Hepatocyte (in vitro differentiated cells): Measurements from ENCODE around the gene TIGAR.

Experiments used
- EZH2 ChIP-seq: fragments of 200-600 bp; sonication (generic); IDR thresholded peaks from 2 replicates; pipeline ENCODE4 v1.6.1; 2016; ENCODE audit warnings: antibody characterized with exemption, mild to moderate bottlenecking, borderline replicate concordance
- EZH2phosphoT487 ChIP-seq: fragments of 200-600 bp; sonication (generic); IDR thresholded peaks from one replicate; pipeline ENCODE4 v1.6.1; 2018; ENCODE audit warnings: antibody characterized with exemption, mild to moderate bottlenecking, low read depth, moderate library complexity; ENCODE audit not compliant: unreplicated experiment, severe bottlenecking
- TF ChIP-seq, protein P1 (sequence below): fragments of 200-600 bp; sonication (generic); IDR thresholded peaks from 2 replicates; pipeline ENCODE4 v1.5.1; 2016; ENCODE audit warnings: antibody characterized with exemption, mild to moderate bottlenecking; ENCODE audit not compliant: poor library complexity

DNA sequence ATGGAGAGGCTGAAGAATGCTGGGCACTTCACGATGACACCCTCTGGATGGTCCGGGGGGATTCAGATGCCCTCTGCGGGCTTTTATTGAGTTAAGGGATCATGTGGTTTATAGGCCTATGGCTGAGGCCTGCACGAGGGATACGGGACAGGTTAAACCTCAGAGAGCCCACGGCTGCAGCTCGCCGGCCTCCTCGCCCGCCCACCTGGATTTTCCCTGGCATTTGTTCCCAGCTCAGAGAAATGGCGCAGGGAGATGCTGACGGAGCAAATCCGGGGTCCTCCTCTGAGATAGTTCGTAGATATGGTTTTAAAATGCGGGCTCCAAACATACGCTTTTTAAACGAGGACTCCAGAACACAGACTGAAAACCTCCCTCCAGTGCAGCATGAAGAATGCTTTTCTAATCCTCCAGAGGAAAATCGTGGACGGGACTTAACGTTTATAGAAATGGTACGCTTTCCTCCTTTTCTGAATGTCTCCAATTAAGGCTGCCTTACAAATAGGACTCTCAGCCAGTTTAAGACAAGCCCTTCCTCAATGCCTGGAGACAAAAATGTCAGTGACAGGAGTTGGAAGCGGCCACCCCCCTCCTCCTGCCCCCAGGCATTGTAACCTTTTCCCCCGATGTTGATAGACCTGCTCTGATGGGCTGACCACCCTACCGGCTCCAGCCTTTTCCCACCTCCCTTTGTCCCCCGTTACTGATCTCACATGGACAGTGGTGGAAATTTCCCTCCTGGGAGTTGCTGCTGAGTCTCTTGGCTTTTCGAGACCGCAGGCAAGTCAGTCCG is 30.8 kb upstream of the TIGAR start:
- TF ChIP-seq, protein P1, sequence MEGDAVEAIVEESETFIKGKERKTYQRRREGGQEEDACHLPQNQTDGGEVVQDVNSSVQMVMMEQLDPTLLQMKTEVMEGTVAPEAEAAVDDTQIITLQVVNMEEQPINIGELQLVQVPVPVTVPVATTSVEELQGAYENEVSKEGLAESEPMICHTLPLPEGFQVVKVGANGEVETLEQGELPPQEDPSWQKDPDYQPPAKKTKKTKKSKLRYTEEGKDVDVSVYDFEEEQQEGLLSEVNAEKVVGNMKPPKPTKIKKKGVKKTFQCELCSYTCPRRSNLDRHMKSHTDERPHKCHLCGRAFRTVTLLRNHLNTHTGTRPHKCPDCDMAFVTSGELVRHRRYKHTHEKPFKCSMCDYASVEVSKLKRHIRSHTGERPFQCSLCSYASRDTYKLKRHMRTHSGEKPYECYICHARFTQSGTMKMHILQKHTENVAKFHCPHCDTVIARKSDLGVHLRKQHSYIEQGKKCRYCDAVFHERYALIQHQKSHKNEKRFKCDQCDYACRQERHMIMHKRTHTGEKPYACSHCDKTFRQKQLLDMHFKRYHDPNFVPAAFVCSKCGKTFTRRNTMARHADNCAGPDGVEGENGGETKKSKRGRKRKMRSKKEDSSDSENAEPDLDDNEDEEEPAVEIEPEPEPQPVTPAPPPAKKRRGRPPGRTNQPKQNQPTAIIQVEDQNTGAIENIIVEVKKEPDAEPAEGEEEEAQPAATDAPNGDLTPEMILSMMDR = no peak
- TF ChIP-seq EZH2phosphoT487 (no peak), EZH2 (no peak)
